ENCODE measurements around the gene SIRT4. TPM values are rescaled to one million over a fixed set of nuclear protein-coding genes. Genes with fewer than 3 reads are reported as not detected.

Gene SIRT4
- total and polyA plus RNA-seq, 2 of the 13 experiments (the other 11 are each of a cell fraction or from before 2014, with no cell fraction given) = 3.4 to 5.8 TPM

- TF ChIP-seq XRCC5 (optimal IDR thresholded peaks at IDR 0.05; ENCODE audit: low read length) (peak; percentile 82), AKAP8 (CRISPR knock-in tag; IDR thresholded peaks at IDR 0.05) (no peak), ZNF350 (CRISPR knock-in tag; IDR thresholded peaks at IDR 0.05; ENCODE audit: borderline replicate concordance, low read depth) (peak; percentile 66; the same call in 1 of the 2 replicates), ZNF7 (CRISPR knock-in tag; IDR thresholded peaks at IDR 0.05) (no peak; the same call in 1 of the 2 replicates), MEIS1 (CRISPR knock-in tag; IDR thresholded peaks at IDR 0.05; ENCODE audit: borderline replicate concordance) (0 out of 2 replicates have a peak, but pooled peaks have one; percentile 34), ZNF253 (CRISPR knock-in tag; IDR thresholded peaks at IDR 0.05; ENCODE audit: borderline replicate concordance) (no peak), KDM6A (CRISPR knock-in tag; IDR thresholded peaks at IDR 0.05; ENCODE audit: low read depth) (no peak), SUZ12 (IDR thresholded peaks at IDR 0.05; ENCODE audit: low read depth, low read length) (peak; percentile 75), RXRB (CRISPR knock-in tag; IDR thresholded peaks at IDR 0.05; ENCODE audit: borderline replicate concordance) (peak; percentile 76), FOXA3 (CRISPR knock-in tag; IDR thresholded peaks at IDR 0.05) (peak; percentile 80), TMF1 (CRISPR knock-in tag; IDR thresholded peaks at IDR 0.05; ENCODE audit: low read depth) (no peak), ZBTB33 (CRISPR knock-in tag; IDR thresholded peaks at IDR 0.05) (peak; percentile 46; the same call in 1 of the 2 replicates), JDP2 (CRISPR knock-in tag; IDR thresholded peaks at IDR 0.05; ENCODE audit: borderline replicate concordance) (no peak), PCBP2 (optimal IDR thresholded peaks at IDR 0.05; ENCODE audit: low read depth, low read length, poor library complexity, severe bottlenecking) (no peak), SP4 (CRISPR knock-in tag; IDR thresholded peaks at IDR 0.05) (peak; percentile 59), ZNF530 (CRISPR knock-in tag; IDR thresholded peaks at IDR 0.05; ENCODE audit: low read depth) (no peak), DNMT3B (CRISPR knock-in tag; conservative IDR thresholded peaks at IDR 0.05) (0 out of 2 replicates have a peak, but pooled peaks have one; percentile 70), ZSCAN21 (CRISPR knock-in tag; IDR thresholded peaks at IDR 0.05; ENCODE audit: borderline replicate concordance) (no peak), KAT2B (IDR thresholded peaks at IDR 0.05; ENCODE audit: borderline replicate concordance, low read depth, low read length) (no peak), ZNF362 (CRISPR knock-in tag; IDR thresholded peaks at IDR 0.05; ENCODE audit: borderline replicate concordance) (peak; percentile 46; the same call in 1 of the 2 replicates), ZBTB38 (CRISPR knock-in tag; IDR thresholded peaks at IDR 0.05) (no peak), KLF11 (CRISPR knock-in tag; IDR thresholded peaks at IDR 0.05) (no peak), ZNF414 (CRISPR knock-in tag; IDR thresholded peaks at IDR 0.05) (peak; percentile 51; the same call in 1 of the 2 replicates), KDM5B (CRISPR knock-in tag; IDR thresholded peaks at IDR 0.05; ENCODE audit: borderline replicate concordance) (no peak), PBX2 (CRISPR knock-in tag; IDR thresholded peaks at IDR 0.05) (peak; percentile 63; the same call in 1 of the 2 replicates), HMGA1 (CRISPR knock-in tag; conservative IDR thresholded peaks at IDR 0.05) (no peak)
Observed at GRCh38 chr12:120301962-120302815, at the start of gene SIRT4 (continued).

All from HepG2 (cell line).